ENCODE data around the gene CDH5. TPM values are rescaled to one million over a fixed set of nuclear protein-coding genes. Genes with fewer than 3 reads are reported as not detected.

The CDH5 gene
- total RNA-seq, 1 donor from 2014 or later: not detected

DNA sequence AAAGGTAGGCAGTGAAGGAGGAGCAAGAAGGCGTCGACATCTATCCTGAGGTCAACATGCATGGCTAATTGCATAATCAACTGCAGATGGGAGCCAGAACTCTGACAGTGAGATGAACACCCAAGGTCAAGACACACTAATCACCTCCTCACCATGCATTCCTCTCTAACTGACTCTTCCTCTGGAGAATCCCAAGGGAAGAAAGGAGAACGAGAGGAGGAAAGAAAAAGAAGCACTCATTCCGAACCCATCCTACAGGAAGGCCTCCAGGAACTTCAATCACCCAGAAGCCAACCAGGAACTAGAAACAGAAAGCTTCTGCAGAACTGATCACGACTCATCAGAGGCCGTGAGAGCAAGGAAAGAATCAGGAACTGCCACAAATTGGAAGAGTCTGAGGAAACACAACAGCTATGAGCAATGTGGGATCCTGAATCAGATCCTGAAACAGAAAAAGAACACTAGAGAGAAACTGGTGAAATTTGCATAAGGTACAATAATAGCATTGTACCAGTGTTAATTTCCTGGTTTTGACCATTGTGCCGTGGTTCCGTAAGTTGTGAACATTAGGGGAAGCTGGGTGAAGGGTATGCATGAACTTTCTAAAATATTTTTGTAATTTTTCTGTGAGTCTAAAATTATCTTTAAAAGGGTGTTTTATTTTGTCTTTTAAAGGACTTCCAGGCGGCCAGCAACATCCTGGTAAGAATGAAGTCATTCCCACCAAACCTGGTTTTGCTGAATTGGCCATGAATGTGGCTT, 50.6 kb downstream of the CDH5 start:
- intact Hi-C loops (cut with micrococcal nuclease): no loop called here

GRCh38 chr16:66418165-66418962, 51.9 kb downstream of the CDH5 start:
- intact Hi-C loops (cut with micrococcal nuclease): loop anchor here (1.0 kb wide), 1 partner anchor 10 kb away; no protein-coding TSS in a partner anchor

DNA sequence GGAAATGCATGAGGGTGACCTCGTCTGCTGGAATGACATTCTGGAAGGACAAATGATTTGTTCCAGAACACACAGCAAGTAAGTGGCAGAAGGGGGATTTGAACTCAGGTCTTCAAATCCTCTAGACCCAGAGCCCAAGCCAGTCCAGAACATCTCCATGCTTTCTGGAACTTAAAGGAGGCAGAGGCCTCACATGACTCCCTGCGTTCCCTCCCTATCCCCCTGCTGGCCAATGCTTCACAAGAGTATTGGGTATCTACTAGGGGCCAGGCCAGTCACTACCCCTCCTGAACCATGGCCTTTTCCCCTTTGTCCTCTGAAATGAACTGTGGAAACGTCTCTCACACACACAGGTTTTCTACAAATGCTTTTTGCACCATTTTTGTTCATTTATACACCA, 53.0 kb downstream of the CDH5 start:
- intact Hi-C loops (cut with micrococcal nuclease): no loop called here

DNA sequence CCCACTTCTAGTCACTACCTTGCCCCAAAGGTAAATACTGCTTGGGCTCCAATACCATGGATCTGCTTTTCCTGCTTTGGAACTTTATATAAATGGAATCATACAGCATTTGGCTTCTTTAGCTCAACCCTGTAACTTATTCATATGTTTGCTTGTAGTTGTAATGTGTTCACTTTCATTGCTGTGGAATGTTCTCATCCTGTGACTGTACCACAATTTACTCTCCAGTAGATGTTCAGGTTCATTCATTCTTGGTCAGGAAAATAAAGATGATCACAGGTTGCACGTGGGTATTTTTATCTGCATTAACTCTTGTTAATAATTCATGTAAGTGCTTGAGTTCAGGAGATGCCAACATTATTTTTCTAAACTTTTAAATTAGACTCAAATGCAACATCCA, 53.9 kb downstream of the CDH5 start:
- intact Hi-C loops (cut with micrococcal nuclease): no loop called here

DNA sequence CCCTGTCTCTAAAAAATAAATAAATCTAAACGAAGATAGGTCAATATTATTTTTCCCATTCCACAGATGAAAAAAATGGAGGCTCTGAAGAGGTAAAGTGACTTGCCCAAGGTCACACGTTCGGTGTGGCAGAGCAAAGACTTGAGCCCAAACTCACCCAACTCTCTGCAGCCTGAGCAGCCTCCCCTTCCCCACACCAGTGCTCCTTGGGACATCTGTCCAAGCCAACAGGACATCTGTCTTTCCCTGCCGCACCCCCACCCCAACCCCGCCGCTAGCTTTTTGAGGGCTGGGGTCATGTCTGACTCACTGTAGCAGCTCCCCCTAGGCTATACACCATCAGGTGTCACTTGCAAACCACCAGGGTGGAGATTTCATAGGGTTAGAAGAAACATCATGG, 55.4 kb downstream of the CDH5 start:
- intact Hi-C loops (cut with micrococcal nuclease): no loop called here

DNA sequence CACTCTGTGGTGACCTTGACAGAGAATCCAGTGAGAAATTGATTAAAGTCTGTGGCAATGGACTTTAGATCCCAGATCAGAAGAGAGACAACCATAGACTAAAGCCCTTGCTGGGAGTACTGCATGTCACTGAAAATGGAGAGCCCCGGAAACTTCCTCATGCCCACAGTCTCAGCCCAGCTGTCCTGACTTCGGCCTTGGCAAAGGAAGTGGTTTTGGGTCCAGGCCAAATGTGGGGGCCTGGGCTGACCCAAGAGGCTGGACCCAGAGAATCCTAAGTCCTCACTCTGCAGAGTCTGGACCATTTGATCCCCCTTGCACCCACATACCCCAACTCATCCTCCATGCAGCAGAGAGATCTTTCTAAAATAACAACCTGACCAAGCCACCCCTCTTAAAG, 55.9 kb downstream of the CDH5 start:
- intact Hi-C loops (cut with micrococcal nuclease): no loop called here

GRCh38 chr16:66423177-66423576, 56.7 kb downstream of the CDH5 start:
- intact Hi-C loops (cut with micrococcal nuclease): no loop called here

DNA sequence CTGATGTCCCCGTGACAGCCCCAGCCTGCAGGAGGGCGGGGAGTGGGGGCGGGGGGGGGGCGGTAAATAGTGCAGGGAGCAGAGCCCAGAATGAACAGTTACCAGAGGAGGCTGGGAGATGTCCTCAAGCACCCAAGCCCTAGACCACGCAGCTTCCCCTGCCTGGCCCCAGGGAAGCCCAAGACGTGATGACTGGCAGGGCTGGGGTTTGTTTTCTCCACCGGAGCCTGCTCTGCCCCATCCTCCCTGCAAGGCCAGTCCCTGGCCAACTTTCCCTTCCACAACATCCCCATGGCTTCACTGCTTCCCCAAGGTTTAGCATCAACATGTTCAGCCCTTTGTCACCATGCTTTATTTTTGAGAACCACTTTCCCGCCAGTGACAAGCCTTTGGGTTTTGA, 59.2 kb downstream of the CDH5 start:
- intact Hi-C loops (cut with micrococcal nuclease): no loop called here

- intact Hi-C loops (cut with micrococcal nuclease): no loop called here
These were observed 59.9 kb downstream of the CDH5 start for GRCh38 chr16:66426112-66427035.

- intact Hi-C loops (cut with micrococcal nuclease): no loop called here
These were observed 60.8 kb downstream of the CDH5 start, which contains the start of gene BEAN1 for GRCh38 chr16:66427036-66427860. Gene BEAN1, plus strand, starts transcription at chr16:66427295. Its CDS starts 10,382 bp downstream, at chr16:66437677.

GRCh38 chr16:66427871-66428681, 61.6 kb downstream of the CDH5 start:
- intact Hi-C loops (cut with micrococcal nuclease): loop anchor here (2.0 kb wide), 1 partner anchor 47 kb away; no protein-coding TSS in a partner anchor

DNA sequence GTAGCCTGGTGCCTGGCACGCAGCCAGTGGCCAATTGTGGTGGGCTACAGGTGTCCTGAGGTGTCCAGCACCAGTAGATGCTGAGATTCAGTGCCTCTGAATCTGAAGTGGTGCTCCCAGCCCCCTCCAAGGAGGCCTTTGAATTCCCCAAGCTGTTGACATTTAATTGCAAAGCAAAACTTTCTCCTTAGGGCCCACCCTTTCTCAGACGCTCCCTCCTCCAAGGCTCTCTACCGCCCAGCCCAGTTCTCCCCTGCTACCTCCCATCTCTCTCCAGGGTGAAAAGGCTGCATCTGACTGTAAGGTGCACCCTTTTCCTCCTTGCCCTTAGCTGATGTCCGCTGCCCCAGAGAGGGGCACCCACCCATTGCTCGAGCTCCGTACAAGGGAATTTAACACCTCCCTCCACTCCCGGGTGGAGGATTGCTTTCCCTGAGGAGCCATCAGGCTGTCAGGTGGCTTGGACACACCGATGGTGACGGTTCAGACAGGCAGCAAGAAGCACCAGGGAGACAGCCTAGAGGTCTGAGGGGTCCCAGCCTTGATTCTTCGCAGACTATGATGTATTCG, 62.3 kb downstream of the CDH5 start:
- intact Hi-C loops (cut with micrococcal nuclease): loop anchor here (2.0 kb wide), 1 partner anchor 46 kb away; no protein-coding TSS in a partner anchor

DNA sequence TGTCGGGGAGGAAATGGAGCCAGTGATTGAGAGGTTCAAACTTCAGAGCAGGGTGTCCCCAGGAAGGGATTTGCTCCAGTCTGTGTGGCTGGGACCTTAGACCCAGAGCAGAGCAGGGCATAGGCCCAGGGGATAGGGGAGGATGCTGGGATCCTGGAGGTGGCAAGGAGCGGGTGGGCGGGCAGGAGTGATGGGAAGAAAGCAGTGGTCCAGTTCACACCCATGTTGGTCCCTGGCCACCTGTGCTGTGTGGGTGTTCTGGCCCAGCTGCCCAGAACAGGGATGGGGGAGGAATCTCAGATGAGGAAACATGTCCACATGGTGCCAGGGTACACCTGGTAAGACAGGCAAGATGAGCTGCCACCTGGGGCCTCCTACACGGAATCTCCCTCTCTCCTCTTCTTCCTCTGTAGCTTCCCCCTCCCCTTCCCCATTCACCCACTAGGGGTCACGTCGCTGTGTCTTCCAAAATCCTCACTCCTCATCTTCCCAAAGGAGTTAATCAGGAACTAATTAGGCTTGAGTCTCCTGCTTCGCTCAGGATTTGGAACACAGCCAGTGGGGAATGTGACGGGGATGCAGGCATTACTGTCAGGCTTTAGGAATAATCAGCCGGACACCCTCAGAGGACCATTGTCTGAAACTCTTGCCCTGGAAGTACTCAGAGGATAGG, 62.9 kb downstream of the CDH5 start:
- intact Hi-C loops (cut with micrococcal nuclease): loop anchor here (2.0 kb wide), 1 partner anchor 45 kb away; no protein-coding TSS in a partner anchor

- intact Hi-C loops (cut with micrococcal nuclease): no loop called here
These were observed 63.7 kb downstream of the CDH5 start for GRCh38 chr16:66430214-66430613.

- intact Hi-C loops (cut with micrococcal nuclease): no loop called here
These were observed 65.3 kb downstream of the CDH5 start for GRCh38 chr16:66431760-66432159.

- intact Hi-C loops (cut with micrococcal nuclease): no loop called here
These were observed 65.9 kb downstream of the CDH5 start for GRCh38 chr16:66432429-66432828.

DNA sequence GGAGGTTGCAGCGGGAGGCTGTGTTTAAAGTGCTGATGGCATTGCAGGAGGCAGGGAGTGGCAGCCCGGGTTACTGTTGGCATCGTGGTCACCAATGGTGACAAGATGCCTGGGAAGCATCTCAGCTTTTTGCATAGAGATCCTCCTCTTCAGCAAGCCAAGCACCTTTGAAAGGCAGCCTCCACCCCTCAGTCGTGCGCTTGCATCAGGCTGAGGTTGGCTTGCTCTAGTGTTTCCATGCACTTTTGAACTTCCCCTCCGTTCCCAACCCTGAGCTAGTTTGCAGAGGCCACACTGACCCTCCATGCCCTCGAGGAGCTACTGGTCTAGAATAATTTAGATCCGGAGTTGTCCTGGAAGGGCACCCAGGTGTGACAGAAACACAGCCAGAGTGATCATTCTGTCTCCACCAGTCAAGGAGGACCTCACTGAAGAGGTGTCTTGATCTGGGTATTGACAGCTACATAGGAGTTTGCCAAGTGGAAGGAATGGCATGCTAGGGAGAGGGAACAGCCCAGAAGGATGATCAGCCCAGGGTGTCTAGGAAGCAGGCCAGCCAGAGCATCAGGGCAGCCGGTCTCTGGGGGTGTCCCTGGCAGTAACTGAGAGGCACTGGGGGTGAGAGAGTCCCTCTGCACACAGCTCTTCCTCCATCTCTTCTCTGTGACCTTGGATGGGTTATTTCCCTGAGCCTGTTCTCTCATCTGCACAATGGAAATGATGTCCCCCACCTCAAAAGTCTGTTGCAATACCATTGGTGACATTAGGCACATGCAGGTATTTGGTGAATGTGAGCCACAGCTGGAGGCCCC, 68.3 kb downstream of the CDH5 start:
- intact Hi-C loops (cut with micrococcal nuclease): no loop called here

- intact Hi-C loops (cut with micrococcal nuclease): no loop called here
These were observed 69.4 kb downstream of the CDH5 start for GRCh38 chr16:66435896-66436295.

Data from T-helper 1 cell treated with Interleukin-12 subunit alpha and Interleukin-12 subunit beta and Interleukin-4 antibody, amounts not matched to agents 30 ng/mL and 1 ng/mL, for 36 hours (primary cell).